B cell (primary cell): ENCODE results near the gene PTGER4.

ENCODE experiments used
- EZH2 ChIP-seq: IDR thresholded peaks from 2 replicates; pipeline ENCODE4 v1.6.1; 2012; ENCODE audit warnings: borderline replicate concordance, low read depth, mild to moderate bottlenecking, moderate library complexity, low read length; ENCODE audit not compliant: insufficient read depth, poor library complexity, severe bottlenecking
- TF ChIP-seq, protein P1 (sequence below): fragments of 200-600 bp; IDR thresholded peaks from one replicate; pipeline ENCODE4 v1.8.0; 2022; ENCODE audit warnings: antibody characterized with exemption, mild to moderate bottlenecking

DNA sequence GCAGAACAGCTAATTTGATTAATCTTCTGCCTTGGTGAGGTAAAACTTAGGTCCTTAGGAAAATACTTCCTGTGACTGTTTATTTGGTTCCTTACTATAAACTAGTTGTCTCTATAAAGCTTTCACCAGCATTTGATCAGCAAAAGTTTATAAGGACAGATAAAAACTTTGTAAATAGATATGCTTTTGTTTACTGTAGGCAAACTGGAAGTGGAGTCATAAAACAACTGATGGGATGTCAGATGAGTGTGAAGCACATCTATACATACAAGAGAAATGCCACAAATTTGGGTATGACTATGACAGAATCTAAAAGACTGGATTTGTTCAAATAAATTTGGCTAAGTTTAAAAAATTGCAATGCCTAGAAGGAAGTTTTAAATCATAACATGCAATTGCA, 5.5 kb downstream of the PTGER4 start:
- TF ChIP-seq, protein P1, sequence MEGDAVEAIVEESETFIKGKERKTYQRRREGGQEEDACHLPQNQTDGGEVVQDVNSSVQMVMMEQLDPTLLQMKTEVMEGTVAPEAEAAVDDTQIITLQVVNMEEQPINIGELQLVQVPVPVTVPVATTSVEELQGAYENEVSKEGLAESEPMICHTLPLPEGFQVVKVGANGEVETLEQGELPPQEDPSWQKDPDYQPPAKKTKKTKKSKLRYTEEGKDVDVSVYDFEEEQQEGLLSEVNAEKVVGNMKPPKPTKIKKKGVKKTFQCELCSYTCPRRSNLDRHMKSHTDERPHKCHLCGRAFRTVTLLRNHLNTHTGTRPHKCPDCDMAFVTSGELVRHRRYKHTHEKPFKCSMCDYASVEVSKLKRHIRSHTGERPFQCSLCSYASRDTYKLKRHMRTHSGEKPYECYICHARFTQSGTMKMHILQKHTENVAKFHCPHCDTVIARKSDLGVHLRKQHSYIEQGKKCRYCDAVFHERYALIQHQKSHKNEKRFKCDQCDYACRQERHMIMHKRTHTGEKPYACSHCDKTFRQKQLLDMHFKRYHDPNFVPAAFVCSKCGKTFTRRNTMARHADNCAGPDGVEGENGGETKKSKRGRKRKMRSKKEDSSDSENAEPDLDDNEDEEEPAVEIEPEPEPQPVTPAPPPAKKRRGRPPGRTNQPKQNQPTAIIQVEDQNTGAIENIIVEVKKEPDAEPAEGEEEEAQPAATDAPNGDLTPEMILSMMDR = no peak
- TF ChIP-seq EZH2 = no peak
